ENCODE measurements around the gene GOLT1A. TPM values are rescaled to one million over a fixed set of nuclear protein-coding genes. Genes with fewer than 3 reads are reported as not detected.

GOLT1A gene
- total RNA-seq, 1 experiment from 2014 or later = not detected

DNA sequence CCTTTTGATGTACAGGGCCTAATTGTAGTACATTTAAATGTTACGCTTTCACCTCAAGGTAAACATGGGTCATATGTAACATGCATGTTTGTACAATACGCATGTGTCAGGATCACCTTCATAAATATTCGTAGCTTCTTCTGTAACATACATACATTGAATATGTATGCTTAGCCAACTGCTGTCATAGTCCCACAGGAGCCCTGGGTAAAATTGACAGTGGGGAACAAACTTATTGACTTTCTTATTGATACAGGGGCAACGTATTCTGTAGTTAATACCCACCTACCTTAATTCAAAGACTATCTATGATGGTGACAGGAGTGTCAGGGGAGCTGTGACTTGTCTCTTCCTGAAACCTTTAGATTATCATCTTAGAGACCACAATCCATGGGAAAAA is 43.9 kb downstream of the GOLT1A start:
- DNase-seq (ENCODE audit: low spot score) = no peak
- BruUV-seq (replicated peaks) = no TSS peak
- TF ChIP-seq EZH2 (IDR thresholded peaks at IDR 0.05; ENCODE audit: borderline replicate concordance, low read depth, low read length, poor library complexity, severe bottlenecking) (no peak), CTCF (conservative IDR thresholded peaks at IDR 0.05; ENCODE audit: low read depth, low read length) (no peak)
- ChIA-PET CTCF (interaction anchor here (0.8 kb wide), 1 partner anchor 37 kb away, joined by 6 read pairs; no protein-coding TSS in a partner anchor), POLR2A (ENCODE audit: low non-redundant PET) (no interaction called here)
- peaks cover 13% of the 10 kb centered on the region for H3K9me3 ChIP-seq (ENCODE audit: low read depth, low read length, poor library complexity, severe bottlenecking)
- H3K4me3 ChIP-seq (ENCODE audit: low read depth, low read length, poor library complexity, severe bottlenecking) = no peak overlapping the region
- intact Hi-C loops (cut with micrococcal nuclease; ENCODE audit: unreplicated experiment) = no loop called here
- H3K36me3 ChIP-seq (ENCODE audit: insufficient read depth, low read length, poor library complexity, severe bottlenecking) = no peaks in the 10 kb centered on the region
- H3K27me3 ChIP-seq (replicated peaks; ENCODE audit: insufficient read depth, low read depth, low read length, poor library complexity) = no peaks in the 10 kb centered on the region
- H3K27ac ChIP-seq (ENCODE audit: low read depth, low read length, poor library complexity, severe bottlenecking) = no peak overlapping the region
- H3K4me1 ChIP-seq (ENCODE audit: insufficient read depth, low read length, poor library complexity, severe bottlenecking) = no peaks in the 10 kb centered on the region

DNA sequence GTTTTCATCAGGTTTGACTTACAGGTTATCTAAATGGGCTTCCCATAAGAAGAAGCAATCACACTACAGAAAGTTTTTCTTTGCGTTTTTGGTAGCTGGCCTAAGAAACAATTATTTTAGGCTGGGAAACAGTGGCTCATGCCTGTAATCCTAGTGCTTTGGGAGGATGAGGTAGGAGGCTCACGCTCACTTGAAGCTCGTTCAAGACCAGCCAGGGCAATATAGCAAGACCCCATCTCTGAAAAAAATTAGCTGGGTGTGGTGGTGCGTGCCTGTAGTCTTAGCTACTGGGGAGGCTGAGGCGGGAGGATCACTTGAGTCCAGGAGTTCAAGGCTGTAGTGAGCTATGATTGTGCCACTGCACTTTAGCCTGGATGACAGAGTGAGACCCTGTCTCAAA is 46.1 kb downstream of the GOLT1A start:
- intact Hi-C loops (cut with micrococcal nuclease; ENCODE audit: unreplicated experiment) = no loop called here
- POLR2A ChIA-PET (ENCODE audit: low non-redundant PET) = no interaction called here
- H3K9me3 ChIP-seq (ENCODE audit: low read depth, low read length, poor library complexity, severe bottlenecking) = peaks cover 13% of the 10 kb centered on the region

DNA sequence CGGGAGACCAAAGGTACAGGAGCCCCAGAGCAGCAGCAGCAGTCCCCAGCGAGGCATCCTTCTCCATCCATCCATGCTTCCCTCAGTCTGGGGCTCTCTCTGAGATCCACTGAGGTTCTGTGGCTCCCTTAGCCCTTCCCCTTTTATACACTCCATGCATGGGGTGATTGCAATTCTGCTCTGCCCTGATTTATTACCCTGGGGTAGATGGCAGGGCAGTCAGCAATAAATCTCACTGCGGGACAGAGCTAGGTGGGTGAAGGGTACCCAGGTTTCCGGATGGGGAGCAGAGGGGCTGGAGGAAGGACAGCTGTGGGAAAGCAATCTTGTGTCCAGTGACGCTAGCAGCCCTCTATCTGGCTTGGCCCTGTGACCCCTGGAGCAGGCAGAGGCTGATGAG is 47.6 kb downstream of the GOLT1A start, which contains the start of gene REN:
Gene REN (minus strand): TSS at position 119 of the 400 bp plus-strand sequence. CDS start 44 bp downstream, at position 75.
- peaks cover 3% of the 10 kb centered on the region for H3K4me1 ChIP-seq (ENCODE audit: insufficient read depth, low read length, poor library complexity, severe bottlenecking)
- POLR2A ChIA-PET (ENCODE audit: low non-redundant PET) = no interaction called here
- H3K27me3 ChIP-seq (replicated peaks; ENCODE audit: insufficient read depth, low read depth, low read length, poor library complexity) = no peaks in the 10 kb centered on the region
- CTCF ChIA-PET = no interaction called here
- no TSS peak for BruUV-seq (replicated peaks)
- intact Hi-C loops (cut with micrococcal nuclease; ENCODE audit: unreplicated experiment) = no loop called here
- no peak within 1 kb of the TSS for H3K27ac ChIP-seq (ENCODE audit: low read depth, low read length, poor library complexity, severe bottlenecking)
- no peak within 1 kb of the TSS for H3K4me3 ChIP-seq (ENCODE audit: low read depth, low read length, poor library complexity, severe bottlenecking)
- TF ChIP-seq EZH2 (IDR thresholded peaks at IDR 0.05; ENCODE audit: borderline replicate concordance, low read depth, low read length, poor library complexity, severe bottlenecking) (no peak), CTCF (conservative IDR thresholded peaks at IDR 0.05; ENCODE audit: low read depth, low read length) (no peak)
- no peak for DNase-seq (ENCODE audit: low spot score)
- H3K36me3 ChIP-seq (ENCODE audit: insufficient read depth, low read length, poor library complexity, severe bottlenecking) = no peaks in the 10 kb centered on the region
- H3K9me3 ChIP-seq (ENCODE audit: low read depth, low read length, poor library complexity, severe bottlenecking) = peaks cover 13% of the 10 kb centered on the region

More for the DNA sequence above, 46.1 kb downstream of the GOLT1A start:
- DNase-seq (ENCODE audit: low spot score) = no peak
- CTCF ChIA-PET = no interaction called here
- Histone ChIP-seq H3K36me3 (ENCODE audit: insufficient read depth, low read length, poor library complexity, severe bottlenecking) (no peaks in the 10 kb centered on the region), H3K4me3 (ENCODE audit: low read depth, low read length, poor library complexity, severe bottlenecking) (no peak overlapping the region), H3K4me1 (ENCODE audit: insufficient read depth, low read length, poor library complexity, severe bottlenecking) (no peaks in the 10 kb centered on the region), H3K27ac (ENCODE audit: low read depth, low read length, poor library complexity, severe bottlenecking) (no peak overlapping the region), H3K27me3 (replicated peaks; ENCODE audit: insufficient read depth, low read depth, low read length, poor library complexity) (no peaks in the 10 kb centered on the region)
- TF ChIP-seq EZH2 (IDR thresholded peaks at IDR 0.05; ENCODE audit: borderline replicate concordance, low read depth, low read length, poor library complexity, severe bottlenecking) = no peak
- no peak for TF ChIP-seq CTCF (conservative IDR thresholded peaks at IDR 0.05; ENCODE audit: low read depth, low read length)
- BruUV-seq (replicated peaks) = no TSS peak
